ENCODE data around the gene HS6ST2.
"Not testable (repeated sequence)": the region's sequence is repeated elsewhere in the genome, so short reads cannot be mapped to it uniquely, and the experiment has no call there.

The HS6ST2 gene

DNA sequence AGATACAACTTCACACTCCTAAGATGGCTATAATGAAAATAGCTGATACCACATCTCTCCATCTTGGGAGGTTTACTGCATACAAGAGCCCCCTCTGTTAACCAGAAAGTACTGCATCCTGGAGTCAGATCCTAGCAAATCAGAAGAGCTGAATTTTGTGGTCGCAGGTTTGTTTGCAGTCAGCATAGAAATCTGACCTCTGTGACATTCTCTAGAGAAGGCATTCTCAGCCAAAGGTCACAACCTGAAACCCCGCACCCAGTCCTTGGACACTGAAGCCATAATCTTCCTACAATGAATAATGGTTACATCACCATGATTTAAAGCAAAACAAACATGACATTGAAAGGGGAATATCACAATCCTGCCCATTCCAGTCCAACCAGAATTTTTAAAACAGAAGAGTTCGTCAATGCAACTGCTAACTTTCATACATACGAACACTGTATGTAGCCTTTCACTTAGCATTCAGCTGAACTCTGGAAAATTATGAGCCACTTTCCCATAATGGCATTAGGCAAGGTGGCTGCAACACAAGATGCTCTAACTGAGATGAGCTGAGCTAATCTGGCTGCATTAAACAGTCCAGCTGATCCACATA lies 17.6 kb downstream of the HS6ST2 start:
- DNase-seq, result no peak

DNA sequence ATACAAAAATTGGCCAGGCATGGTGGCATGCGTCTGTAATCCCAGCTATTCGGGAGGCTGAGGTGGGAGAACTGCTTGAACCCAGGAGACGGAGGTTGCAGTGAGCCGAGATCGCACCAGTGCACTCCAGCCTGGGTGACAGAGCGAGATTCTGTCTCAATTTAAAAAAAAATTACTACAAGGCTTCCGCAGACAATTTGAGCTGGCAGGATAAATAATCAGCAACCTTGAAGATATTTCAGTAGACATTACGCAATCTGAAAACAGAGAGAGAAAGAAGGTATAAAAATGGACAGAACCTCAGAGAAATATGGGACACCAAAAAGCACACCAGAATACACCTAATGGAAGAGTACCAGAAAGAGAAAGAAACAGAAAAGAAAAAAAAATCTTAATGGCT lies 25.3 kb downstream of the HS6ST2 start:
- no peak for DNase-seq

DNA sequence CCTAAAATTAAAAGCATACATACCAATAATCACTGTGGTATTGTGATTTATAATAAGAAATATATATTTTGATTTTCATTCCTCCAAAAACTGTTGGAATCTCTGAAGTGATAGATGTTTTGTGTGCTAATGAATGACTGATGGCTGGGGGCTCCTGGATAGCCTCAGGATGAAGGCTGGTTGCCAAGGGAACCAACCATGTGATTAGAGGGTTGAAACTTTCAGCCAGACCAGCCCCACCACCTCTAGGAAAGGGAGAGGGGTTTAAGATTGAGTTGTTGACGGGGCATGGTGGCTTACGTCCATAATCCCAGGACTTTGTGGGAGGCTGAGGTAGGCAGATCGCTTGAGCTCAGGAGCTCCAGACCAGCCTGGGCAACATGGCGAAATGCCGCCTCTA lies 34.0 kb downstream of the HS6ST2 start:
- no peak for DNase-seq

DNA sequence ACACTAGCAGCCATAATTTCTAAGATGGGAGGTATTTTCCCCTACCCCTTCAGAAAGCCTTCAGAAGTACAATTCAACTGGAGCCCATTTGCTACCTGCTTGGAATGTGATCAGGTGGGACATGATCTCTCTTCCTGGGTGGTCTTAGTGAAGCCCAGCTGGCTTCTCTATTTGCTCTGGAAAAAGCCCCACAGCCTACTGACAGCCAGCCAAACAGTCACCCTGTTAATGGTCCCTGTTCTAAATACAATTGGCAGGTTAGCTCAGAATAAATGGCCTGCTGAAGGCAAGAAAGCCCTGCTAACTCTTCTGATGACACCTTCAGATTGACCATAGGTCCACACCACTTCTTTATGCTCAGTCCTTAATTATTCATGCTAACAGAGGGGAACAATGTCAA lies 39.9 kb downstream of the HS6ST2 start:
- no peak for DNase-seq

DNA sequence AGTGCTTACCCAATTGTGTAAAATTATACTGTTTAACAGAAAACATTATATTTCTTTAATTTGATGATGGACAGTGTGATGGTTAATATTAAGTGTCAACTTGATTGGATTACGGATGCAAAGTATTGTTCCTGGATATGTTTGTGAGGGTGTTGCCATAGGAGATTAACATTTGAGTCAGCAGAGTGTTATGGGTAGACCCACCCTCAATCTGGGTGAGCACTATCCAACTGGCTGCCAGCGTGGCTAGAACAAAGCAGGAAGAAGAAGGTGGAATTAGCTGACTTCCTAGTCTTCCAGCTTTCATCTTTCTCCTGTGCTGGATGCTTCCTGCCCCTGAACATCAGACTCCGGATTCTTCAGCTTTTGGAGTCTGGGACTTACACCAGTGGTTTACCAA lies 42.1 kb downstream of the HS6ST2 start:
- DNase-seq, result no peak

DNA sequence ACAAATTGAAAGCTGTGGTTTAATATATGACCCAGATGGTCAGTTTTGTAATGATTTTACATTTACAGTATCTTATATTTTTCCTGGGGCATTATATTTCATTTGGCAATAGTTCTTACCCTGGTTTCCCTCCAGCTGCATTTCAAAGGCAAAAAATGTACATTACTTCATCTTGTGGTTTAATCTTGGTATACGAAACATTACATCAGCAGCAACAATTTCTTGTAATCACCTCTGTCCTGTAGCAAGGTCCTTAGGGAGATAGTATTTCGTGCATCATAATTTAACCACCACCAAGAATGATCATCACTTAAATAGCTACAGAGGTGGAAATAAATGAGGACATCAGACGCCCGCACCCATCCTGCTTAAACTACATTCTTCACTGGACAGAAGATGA lies 48.8 kb downstream of the HS6ST2 start:
- DNase-seq, result peak; percentile 6

DNA sequence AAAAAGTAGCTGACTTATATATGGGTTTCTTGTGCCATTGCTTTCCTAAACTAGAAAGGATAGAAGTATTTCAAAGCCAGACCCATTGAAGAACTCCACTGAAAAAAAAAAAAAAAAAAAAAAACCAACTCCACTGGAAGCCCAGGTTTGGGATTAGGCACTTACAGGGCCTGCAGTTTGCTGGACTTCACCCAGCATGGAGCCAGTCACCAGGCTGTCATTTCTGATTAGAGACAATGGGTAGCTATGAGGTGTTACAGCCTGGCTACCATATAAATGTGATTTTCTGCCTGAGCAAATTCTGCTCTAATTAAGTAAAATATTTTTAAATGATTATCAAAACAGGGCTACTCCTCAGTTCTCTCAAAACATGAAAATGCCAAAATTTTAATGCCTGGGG lies 49.5 kb downstream of the HS6ST2 start:
- DNase-seq, result no peak

DNA sequence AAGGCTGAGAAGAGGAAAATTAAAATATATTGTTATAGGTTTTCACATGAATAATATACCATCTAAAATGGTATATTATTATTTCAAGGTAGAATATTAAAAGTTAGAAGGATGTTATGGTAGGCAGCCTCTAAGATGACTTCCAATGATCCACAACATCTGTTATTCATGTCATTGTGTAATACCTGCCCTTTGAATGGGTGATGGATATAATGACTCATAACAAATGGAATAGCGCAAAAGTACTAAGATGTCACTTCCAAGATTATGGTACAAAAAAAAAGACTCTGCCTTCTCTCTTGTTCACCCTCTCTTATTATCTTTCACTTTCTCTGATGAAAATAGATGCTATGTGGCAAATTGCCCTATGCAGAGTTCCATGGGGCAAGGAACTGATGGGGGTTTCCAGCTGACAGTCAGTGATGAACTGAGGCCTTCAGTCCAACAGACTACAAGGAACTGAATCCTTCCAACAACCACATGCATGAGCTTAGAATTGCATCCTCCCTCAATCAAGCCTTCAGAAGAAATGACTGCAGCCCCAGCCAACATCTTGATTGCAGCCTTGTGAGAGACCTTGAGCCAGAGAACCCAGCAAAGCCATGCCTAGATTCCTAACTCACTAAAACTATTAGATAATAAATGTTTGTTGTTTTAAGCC lies 57.7 kb downstream of the HS6ST2 start:
- no peak for DNase-seq

DNA sequence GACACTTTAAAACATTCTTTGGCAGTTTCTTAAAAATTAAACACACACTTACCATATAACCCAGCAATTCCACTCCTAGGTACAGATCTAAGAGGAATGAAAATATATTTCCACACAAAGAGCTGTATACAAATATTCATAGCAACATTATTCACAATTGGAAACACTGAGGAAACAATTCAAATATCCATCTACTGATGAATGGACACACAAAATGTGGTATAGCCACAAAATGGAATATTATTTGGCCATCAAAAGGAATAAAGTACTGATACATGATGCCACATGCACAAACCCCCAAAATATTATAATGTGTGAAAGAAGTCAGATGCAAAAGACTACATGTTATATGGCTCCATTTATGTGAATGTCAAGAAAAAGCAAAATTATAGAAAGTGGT lies 70.9 kb downstream of the HS6ST2 start:
- DNase-seq, result no peak

DNA sequence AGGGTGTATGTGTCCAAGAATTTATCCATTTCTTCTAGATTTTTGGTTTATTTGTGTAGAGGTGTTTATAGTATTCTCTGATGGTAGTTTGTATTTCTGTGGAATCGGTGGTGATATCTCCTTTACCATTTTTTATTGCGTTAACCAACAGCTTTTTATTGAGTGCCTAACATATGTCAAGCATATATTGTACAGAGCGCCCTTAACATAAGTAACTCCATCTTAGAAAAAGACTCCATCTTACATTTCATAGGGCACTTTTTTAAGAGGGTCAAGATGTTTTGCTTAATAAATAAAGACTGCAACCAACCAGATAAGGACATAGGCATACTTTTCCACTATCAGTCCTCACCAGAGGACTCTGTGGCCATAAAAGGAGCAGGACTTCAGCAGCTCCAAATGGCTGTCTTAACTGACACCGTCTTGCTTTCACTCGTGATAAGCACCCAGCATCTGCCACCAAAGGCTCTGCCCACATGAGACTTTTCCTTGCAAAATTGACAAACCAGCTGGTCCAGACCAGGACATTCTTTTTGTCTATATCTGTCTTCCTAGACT lies 75.0 kb downstream of the HS6ST2 start:
- DNase-seq, result no peak

DNA sequence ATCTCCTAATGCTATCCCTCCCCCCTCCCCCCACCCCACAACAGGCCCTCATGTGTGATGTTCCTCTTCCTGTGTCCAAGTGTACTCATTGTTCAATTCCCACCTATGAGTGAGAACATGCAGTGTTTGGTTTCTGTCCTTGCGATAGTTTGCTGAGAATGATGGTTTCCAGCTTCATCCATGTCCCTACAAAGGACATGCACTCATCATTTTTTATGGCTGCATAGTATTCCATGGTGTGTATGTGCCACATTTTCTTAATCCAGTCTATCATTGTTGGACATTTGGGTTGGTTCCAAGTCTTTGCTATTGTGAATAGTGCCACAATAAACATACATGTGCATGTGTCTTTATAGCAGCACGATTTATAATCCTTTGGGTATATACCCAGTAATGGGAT lies 77.7 kb downstream of the HS6ST2 start:
- not testable (repeated sequence) for DNase-seq

DNA sequence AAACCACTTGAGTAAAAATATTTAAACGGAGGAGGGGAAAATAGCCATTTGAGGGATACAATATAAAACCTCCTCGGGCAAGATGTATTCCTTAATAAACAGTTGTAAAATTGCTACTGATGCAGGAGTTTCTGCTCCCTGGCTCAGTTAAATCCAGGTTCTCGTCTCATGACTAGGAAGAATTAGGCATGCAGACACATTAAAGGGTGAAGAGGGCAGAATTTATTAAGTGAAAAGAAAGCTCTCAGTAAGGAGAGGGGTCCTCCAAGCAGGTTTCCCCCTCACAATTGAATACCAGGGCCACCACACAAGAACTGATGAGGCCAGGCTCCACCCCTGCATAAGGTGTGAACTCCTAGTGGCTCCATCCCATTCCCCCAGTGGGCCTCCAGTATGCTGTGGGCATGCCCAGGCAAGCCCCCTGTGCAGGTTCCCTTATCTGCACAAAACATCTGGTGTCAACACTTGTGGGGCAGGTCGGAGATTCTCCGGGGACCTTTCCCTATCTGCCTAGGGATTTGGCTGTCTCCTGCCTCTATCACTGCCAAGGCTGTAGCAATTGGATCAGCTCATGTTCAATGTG lies 80.4 kb downstream of the HS6ST2 start:
- DNase-seq, result no peak

DNA sequence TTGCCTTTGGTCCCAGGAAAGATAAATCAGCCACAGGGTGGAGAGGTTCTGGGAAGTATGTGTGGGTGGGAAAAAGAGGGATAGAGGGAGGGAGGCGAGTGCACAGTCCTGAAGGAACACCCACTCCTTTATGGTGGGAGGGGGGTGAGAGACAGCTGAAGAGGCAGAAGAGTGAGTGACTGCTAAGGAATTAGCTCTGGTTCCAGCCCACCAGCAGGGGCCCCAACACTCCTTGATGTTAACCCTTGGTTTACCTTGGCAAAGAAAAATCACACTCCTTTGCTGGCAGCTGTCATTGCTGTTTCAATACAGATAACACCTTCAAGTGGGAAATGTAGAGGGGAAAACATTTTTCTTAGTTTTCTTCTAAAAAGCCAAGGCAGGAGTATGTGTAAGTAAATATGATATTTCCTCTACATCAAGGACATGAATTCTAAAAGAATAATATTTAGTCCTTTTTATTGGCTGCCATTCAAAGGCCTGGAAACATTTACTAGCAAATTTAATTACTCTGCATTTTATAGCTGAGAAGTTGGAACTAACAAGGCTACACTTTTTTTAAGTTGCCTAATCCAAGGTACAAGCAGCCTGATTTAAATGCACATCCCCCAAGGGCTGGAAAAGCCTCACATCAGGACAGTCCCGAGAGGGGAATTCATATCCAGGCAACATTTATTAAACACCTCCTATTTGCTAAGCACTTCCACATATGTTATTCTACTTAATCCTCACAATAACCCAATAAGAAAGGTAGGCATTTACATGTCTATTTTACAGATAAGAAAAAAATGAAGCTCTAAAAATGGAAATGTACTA lies 81.7 kb downstream of the HS6ST2 start:
- no peak for DNase-seq

DNA sequence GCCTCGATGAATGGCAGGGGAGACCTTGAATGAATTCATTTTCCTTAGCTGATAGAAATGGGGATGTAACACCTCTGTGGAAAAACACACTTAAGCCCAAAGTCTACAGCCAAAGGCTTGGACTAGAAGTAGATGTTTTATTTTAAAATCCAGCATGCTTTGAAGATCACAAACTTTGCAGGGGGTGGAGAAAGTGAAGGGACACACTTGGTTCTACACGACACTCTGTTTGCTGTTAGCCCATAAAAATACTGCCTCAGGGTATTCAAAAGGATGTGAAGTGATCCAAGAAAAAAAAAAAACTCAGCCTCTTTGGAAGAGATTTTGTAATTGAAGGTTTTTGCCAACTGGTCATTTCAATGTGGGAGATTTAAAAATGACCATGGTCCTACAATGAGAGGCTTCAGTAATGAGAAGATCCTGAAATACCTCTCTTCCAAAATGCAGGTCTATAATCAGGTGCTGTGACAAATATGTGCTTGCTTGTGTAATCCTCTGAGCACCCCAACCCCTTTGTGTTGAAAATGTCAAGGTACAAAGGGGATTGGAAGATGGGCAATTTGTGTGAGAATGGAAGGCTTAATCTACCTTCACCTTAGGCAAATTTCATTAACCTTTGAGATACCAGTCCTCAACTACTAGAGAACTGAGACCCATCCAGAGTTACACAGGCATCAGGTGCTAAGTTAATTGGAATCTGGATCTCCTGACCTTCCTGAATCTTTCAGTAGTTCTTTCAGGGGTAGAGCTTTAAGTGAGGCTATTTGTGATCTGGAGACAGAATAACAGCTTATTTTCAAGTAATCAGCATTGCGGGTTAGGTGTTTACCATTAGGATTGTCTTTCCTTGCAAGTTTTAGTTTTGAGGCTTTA lies 82.5 kb downstream of the HS6ST2 start:
- no peak for DNase-seq

DNA sequence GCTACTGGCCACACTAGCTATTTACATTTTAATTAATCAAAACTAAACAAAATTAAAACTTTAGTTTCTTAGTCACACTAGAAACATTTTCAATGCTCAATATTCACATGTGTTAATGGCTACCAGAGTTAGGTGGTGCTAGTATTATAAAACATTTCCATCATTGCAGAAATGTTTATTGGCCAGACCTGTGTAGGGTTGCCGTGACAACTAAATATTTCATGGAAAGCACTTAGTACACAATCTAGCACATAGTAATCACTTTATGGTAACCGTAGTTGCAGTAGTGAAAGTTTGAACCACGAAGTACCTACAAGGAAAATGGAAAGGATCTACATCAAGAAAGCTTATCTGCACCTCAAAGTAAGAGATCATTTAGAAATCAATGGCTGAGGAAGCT lies 95.9 kb downstream of the HS6ST2 start:
- no peak for DNase-seq

DNA sequence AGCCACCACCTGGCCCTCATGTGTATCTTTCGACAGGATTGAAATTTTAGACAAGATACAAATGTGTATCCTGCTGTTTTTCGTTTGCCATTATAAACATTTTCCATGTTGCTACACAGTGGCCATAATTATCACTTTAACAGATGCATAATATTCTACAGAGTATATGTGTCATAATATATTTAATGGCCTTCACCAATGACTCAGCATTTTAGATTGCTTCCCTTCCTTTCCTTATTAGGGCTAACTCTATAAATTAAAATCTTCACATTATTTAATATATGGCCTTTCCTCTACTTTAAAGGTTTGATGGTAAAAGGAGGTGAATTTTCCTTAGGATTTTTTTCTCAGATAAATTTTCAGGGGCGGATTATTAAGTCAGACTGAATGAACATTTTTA lies 97.4 kb downstream of the HS6ST2 start:
- no peak for DNase-seq

DNA sequence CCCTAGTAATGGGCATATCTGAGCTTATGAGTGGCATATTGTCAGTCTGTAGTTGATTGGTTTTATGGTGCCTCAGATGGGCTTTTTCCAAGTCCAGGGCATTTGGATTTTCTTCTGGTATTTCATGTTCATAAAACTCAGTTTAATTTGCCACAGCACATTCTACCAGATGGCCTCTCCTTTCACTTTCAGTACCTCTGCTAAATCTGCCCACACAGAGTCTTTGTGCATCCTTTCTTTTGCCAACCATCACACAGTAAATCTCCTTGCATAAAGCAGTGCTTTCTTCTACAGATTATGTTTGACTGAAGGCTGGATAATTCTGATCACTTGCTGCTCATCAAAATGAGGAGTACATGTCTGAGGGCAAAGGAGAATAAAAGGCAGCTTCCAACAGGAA lies 98.2 kb downstream of the HS6ST2 start:
- DNase-seq, result no peak

DNA sequence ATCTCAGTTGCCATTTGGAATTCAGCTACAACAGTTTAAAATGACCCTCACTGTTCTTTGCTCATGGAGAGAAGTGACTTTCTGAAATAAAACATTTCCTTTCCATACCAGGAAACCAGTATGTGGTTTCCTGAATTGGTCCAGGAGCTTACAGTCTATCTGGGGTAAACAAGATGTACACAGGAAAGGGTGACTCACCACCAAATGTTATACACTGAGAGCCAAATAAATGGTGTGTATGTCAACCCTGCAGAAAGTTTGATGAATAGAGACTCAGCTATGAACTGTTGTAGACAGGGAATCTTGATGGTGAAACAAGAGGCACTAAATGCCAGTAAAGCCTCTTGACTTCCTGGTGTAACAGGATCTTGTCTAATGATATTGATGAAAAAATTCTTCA lies 100.4 kb downstream of the HS6ST2 start:
- DNase-seq, result no peak

DNA sequence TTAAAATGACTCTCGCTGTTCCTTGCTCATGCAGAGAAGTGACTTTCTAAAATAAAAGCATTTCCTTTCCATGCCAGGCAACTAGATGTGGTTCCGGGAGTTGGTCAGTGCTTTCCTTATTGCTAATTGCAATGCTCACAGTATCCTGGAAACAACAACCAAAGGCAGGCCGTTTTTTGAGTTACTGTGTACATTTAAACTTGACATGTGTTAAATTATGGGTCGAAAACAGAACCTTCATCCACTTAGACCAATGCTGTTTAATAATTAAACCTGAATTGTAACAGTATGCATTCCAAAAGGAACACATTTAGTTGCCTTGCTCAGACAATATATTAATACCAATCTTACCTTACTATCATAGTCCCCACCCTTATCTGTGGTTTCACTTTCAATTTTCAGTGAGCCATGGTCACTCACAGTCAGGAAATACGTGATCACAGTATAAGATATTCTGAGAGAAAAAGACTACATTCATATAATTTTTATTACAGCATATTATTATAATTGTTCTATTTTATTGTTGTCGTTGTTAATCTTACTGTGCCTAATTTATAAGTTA lies 102.6 kb downstream of the HS6ST2 start:
- DNase-seq, result no peak

DNA sequence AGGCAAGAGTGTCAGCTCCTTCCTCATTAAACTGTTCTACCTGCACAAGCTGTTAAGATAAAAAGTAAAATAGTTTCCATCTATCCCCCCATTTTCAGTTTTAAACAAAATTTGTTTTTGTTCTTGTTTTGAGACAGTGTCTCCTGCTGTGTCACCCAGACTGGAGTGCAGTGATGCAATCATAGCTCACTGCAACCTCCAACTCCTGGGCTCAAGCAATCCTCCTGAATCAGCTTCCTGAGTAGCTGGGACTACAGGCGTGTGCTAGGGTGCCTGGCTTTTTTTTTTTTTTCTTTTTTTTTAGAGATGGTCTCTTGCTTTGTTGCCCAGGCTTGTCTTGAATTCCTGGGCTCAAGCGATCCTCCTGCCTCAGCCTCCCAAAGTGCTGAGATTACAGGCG lies 105.4 kb downstream of the HS6ST2 start:
- no peak for DNase-seq

DNA sequence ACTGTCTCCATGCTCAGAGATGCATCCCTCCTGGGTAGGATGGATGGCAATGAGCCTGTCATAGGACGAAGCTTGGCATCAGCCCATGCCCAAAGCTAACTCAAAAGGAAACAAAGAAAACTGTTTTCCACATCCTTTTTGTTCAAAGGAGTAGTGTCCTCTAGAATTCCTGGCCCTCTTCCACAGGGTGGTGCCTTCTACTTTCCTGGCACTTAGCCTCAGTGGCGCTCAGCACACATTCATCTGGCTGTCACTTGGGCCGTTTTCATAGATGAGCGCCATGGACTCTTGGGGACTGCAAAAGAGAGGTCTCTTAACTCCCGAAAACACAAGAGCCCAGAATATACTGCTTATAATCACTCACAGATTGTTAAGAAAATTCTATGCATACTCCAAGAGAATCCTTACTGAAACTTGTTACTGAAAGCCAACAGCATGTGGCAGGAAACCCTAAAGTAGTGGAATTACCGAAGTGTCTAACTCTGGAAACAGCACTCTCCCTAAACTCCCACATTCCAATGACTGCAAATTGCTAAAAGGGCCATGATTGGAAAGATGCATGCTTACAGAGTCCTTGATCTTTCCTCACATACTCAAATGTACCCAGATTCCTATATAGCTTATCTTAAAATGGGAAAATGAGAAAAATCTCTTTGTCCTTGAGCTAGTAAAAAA lies 110.0 kb downstream of the HS6ST2 start:
- DNase-seq, result no peak

DNA sequence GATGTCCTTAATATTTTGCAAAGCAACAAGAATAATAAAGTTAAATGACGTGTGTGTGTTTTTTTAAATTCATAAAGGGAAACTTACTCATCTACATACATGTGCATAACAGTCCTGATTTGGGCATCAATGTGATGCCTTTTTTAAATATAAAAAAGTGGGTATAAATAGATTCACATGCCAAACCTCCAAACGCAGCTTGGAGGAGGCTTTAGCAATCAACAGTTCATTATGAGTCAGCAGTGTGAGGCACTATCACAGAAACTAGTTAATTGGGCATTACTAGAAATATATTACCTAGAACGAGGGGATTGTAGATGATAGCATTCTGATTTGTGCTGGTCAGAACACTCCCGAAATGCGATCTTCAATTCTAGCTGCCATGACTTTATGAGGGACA lies 115.1 kb downstream of the HS6ST2 start:
- DNase-seq, result no peak

Measured in EL (cell line).